HG02840 (cell line): ENCODE results near the gene CLCN2.
A peak's percentile ranks its signal among the peaks of the same experiment; 100 is the strongest.

Experiments used
- ATAC-seq: cut with Tn5 transposase; IDR thresholded peaks from one replicate; pipeline ENCODE4 v1.9.1; 2021; ENCODE audit warnings: mild to moderate bottlenecking, moderate library complexity, moderate number of reproducible peaks; ENCODE audit not compliant: unreplicated experiment, low FRiP score

Gene CLCN2

GRCh38 chr3:184361532-184361931, at the start of gene CLCN2, which contains the start of gene POLR2H:
CLCN2 (minus strand) TSS chr3:184361605; CDS start chr3:184361479, 126 bp downstream.
POLR2H (plus strand) TSS chr3:184361710; CDS start chr3:184363493, 1,783 bp downstream.
- ATAC-seq: peak; percentile 39

GRCh38 chr3:184409946-184410500, 48.6 kb upstream of the CLCN2 start:
- ATAC-seq: no peak

GRCh38 chr3:184409331-184409926, 48.0 kb upstream of the CLCN2 start:
- no peak for ATAC-seq

- no peak for ATAC-seq
These were observed 43.9 kb upstream of the CLCN2 start for GRCh38 chr3:184405075-184406030.

- ATAC-seq: no peak
These were observed 38.0 kb upstream of the CLCN2 start for GRCh38 chr3:184399410-184399809.

- ATAC-seq: no peak
These were observed 33.9 kb upstream of the CLCN2 start for GRCh38 chr3:184395320-184395660.

- ATAC-seq: no peak
These were observed 29.9 kb upstream of the CLCN2 start for GRCh38 chr3:184391266-184391665.

GRCh38 chr3:184389935-184390528, 28.6 kb upstream of the CLCN2 start:
- ATAC-seq: no peak

GRCh38 chr3:184389384-184389783, 28.0 kb upstream of the CLCN2 start:
- ATAC-seq: no peak

- no peak for ATAC-seq
These were observed 27.5 kb upstream of the CLCN2 start for GRCh38 chr3:184388936-184389230.

- ATAC-seq: no peak
These were observed 26.9 kb upstream of the CLCN2 start for GRCh38 chr3:184388164-184388935.

- no peak for ATAC-seq
These were observed 25.8 kb upstream of the CLCN2 start for GRCh38 chr3:184387174-184387714.

GRCh38 chr3:184386047-184386806, 24.8 kb upstream of the CLCN2 start:
- ATAC-seq: no peak

GRCh38 chr3:184384856-184385422, 23.5 kb upstream of the CLCN2 start:
- no peak for ATAC-seq

GRCh38 chr3:184384342-184384741, 22.9 kb upstream of the CLCN2 start:
- no peak for ATAC-seq

- no peak for ATAC-seq
These were observed 21.8 kb upstream of the CLCN2 start for GRCh38 chr3:184383033-184383740.

- no peak for ATAC-seq
These were observed 21.1 kb upstream of the CLCN2 start for GRCh38 chr3:184382326-184383032.
